Gastrocnemius medialis (tissue), 4 donors: ENCODE data around the gene CSNK2B.

Source experiments
- CTCF ChIP-seq, 5 experiments: fragments of 450-650 bp in 3 of 5; fragments of 200-600 bp in 2 of 5; sonication (generic) in 2 of 5; IDR thresholded peaks in 4 of 5; conservative IDR thresholded peaks in 1 of 5; 1 replicate in 4 of 5; 2 replicates in 1 of 5; pipeline ENCODE4 v1.5.1; 2016 to 2019; ENCODE audit warnings: antibody characterized with exemption in 5 of 5, mild to moderate bottlenecking in 3 of 5, moderate library complexity in 3 of 5
- POLR2A ChIP-seq, 2 donors: fragments of 450-650 bp; IDR thresholded peaks; one replicate each; pipeline ENCODE4 v1.6.1; 2017; ENCODE audit warnings: antibody characterized with exemption in 2 of 2, mild to moderate bottlenecking in 2 of 2, moderate library complexity in 2 of 2

GRCh38 chr6:31617010-31617409 lies 48.9 kb upstream of the CSNK2B start:
- TF ChIP-seq CTCF (IDR thresholded peaks at IDR 0.05 in 4 of 5, conservative IDR thresholded peaks at IDR 0.05 in 1 of 5): no peak
- no peak for TF ChIP-seq POLR2A (IDR thresholded peaks at IDR 0.05)
